Globus pallidus (tissue), 1 donor: ENCODE results near the gene COPS3.
A peak's percentile ranks its signal among the peaks of the same experiment; 100 is the strongest.

ENCODE experiments used
- DNase-seq: peaks from one replicate; pipeline ENCODE4 v3.0.0-alpha.2; 2015; ENCODE audit warnings: low spot score

Gene COPS3

DNA sequence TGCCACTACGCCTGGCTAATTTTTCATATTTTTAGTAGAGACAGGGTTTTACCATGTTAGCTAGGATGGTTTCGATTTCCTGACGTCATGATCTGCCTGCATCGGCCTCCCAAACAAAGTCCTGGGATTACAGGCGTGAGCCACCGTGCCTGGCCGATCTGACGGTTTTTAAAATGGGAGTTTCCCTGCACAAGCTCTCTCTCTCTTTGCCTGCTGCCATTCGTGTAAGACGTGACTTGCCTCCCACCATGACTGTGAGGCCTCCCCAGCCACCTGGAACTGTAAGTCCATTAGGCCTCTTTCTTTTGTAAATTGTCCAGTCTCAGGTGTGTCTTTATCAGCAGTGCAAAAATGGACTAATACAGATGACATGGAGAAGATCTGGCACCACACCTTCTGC is 39.4 kb downstream of the COPS3 start:
- no peak for DNase-seq

DNA sequence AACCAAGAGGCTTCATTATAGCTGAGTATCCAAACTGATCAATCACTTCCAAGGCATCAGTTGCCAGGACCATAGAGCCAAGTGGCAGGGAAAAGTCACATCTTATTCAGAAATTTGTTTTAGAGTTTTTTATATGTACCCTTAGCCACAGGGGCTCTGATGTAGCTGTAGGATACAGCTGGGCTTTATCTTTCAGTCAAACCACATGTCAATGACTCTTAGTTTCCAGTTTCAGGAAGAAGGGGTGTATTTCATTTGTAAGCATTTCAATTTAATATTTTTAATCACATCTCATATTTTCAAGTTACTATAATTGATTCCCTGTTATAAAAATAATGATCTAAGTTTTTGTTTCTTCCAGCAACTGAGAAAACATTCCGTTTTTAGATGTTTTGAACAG is 41.2 kb downstream of the COPS3 start:
- no peak for DNase-seq

DNA sequence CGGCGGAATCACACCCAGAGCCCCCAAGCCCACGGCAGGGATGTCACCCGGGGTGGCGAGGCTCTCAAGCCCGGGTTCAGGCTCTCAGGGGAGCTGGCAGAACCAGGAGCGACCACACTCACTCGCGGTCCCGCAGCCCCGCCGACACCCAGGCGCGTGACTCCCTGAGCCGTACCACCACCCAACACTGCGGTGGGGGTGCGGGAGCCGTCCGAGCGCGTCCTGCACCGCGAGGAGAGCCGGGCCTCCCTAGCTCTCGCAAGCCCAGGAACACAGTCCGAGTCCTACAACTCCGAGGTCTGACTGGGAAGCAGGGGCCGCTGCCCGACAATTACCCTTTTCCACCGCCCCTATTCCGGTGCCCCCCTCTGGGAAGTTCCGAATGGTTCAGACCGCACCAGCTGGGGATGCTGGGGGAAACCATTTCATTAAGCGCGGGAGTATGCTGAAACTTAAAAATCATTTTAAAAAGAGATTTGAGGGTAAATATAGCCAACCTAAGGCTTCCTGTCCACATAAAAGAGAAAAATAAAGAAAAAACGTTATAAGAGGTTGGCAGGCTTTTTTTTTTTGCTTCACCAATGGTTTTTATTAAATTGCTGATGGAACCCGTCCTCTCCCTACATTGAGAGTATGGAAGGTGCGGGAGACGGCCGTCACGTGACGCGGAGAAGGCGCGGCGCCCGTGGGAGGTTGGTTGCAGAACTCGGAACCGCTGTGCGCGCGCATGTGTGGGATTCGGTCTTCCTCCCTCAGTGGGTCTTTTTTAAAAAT is 43.8 kb downstream of the COPS3 start, which contains the start of gene FLCN:
Gene FLCN (minus strand): TSS at position 143 of the 774 bp plus-strand sequence. CDS start 9,031 bp downstream, outside the sequence.
- DNase-seq = peak; percentile 90

DNA sequence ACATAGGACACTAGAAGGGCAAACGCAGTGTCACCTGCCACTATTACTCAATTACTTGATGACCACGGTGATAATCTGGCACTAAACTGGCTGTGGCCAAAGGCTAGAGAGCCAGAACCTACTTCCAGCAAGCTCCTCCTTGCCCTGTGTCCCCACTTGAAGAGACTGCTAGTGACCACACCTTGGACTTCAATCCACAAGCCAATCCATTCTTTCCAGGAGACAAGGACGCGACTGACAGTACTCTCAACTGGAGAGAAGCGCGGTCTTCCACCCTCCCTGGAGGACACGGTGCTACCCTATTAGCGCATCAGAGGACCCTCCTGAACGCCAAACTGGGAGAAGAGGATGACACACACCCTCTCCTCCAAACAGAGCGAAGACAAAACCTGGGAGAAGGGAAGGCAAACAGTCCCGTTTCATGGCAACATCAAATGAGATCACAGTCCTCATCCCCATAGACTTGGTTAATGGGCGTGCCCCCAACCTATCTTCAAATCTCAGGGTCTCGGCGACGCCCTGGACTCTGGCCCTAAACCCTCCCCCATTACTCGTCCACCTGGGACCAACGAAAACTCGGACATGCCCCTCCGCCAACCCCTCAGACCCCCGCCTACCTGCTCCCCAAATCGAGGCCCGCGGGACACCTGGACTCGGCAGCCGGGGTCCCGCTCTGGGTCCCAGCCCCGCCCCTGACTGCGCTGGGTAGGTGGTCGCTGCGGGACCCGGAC is 44.6 kb downstream of the COPS3 start:
- peak; percentile 37 for DNase-seq

DNA sequence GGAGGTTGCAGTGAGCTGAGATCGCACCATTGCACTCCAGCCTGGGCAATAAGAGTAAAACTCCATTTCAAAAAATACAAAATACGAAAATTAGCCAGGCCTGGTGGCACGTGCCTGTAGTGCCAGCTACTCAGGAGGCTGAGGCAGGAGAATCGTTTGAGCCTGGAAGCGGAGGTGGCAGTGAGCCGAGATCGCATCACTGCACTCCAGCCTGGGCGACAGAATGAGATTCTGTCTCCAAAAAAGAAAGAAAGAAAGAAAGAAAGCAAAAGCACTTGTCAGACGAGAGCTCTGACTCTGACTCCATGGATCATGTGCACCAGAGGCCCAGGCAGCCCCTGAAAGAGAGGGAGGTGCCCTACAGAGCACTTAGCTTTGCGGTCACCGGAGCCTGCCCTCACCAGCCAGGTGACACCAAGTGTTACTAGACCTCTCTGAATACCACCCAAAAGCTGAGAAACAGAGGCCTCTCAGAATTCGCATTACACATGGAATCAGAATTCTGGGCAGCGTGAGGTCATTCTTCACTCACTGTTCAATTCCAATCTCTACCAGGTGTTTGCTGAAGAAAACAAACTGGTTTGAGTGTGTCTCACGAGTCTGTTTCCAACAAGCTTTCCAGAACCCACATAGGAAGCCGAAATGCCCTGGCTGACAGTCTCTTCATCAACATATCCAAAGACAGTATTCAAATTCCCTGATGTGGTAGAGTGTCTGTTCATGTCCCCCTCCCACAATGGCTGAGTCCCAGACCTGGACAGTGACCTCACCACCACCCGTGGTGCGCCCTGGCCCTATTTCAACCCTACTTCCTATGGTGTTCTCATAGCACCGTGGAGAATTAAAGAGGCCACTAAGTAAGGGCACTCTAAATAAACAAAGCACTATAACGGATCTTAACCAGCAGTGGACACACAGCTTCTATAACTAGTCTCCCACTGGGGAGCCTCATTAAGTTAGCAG is 45.6 kb downstream of the COPS3 start:
- peak; percentile 33 for DNase-seq

DNA sequence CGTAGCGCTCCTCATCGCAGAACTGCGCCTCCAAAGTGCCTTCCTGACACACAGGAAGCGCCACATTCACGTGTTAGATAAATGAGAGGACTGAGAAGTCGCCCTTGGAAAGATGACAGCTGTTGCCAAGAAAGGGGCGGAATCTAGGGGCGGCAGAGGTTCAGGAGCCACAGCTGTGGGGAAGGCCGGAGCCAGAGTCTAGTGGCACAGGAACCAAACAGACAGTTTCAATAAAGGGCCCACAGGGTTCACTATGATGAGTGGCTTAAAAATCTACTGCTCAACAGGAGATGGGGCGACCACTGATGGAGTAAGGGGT is 48.8 kb downstream of the COPS3 start:
- DNase-seq = no peak

DNA sequence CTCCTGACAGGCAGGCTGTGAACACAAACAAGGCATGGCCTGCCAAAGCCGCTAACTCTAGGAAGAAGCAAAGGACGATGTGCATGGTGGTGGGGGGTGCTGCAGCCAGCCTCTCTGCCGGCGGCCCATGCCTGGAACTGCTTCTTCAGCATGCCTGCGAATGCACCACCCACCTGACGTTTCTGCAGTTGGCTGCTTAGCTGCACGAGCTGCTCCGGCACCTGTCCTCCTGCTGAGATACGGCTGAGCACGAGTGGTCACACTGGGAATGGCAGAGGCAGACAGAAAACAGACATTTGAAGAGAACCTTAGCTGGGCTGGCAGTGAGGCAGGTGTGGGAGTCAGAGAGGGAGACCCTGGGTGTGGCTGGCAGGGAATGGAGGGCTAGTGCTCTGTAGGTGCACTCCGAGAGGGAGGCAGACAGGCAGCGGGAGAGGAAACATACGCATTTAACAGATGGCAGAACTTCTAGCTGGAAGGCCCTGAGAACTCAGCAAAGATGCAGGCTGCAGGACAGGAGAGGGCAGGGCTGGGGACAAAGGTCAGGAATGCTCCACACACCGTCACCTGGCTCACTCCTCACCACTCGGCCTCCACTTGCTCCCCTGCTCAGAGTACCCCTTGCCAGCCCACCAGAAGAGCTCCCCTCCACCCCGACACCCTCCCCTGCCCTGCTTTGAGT is 49.3 kb downstream of the COPS3 start:
- DNase-seq = no peak

DNA sequence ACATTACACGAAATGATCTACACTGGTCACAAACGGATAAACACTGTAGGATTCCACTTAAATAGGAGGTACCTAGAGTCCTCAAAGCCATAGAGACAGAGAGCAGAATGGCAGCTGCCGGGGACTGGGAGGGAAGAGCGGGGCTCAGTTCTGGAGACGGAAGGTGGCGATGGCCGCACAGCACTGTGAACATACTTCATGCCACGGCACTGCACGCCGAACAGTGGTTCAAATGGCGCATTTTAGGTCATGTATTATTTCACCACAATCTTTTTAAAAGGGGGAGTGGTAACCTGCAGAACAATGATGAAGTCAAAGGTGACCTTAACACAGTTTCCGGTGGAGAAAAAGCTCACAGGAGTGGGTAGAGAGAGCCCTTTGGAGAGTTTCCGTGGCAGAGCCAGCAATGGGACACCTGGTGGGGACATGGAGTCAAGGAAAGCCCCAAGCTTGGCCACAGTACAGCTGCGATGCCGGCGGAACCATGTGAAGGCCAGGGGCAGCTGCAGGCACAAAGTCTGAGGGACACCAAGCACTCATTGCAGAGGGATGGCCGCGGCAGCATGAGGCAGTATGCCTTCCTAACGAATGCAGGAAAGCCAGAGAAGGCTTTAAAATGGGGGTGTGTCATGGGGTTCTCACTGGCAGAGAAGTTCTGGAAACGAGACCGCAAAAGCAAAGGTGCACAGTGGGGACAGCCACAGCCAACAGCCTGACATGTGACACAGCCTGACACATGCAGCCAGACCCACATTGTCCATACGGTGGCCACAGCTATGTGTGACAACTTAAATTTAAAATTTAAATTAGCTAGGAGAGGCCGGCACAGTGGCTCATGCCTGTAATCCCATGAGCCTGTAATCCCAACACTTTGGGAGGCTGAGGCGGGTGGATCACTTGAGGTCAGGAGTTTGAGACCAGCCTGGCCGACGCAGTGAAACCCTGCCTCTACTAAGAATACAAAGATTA is 51.3 kb downstream of the COPS3 start:
- DNase-seq = no peak

DNA sequence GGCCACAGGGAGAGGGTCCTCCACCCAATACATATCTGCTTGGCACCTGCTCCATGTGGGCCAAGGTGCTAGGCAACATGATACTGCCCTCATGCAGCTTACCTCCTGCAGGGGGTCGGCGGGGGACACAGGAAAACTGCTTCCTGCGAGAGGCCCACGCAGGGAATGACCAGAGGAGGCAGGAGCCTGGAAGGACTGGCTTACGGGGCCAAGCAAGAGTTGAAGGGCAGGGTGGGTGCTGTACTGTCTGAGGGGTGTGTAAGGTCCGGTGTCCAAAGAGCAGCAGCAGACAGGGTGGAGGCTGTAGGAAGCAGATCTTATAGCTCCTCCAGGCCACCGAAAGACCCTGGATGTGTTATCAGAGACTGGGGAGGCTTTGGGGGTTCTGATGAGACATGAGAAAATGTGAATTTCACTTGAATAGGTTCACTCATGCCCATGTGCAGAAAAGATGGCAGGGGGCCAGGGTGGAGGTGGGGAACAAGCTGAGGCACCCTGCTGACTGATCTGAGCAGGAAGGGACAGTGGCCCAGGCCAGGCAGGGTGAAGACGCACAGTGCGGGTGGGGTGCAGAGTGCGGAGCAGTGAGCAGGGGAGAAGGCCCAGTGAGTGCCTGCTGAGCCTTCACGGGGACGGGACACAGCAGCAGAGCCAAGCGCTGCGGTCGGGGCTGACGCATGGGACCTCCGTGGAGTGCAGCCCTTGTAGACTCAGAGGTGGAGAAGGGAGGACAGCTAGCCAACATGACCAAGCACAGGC is 52.3 kb downstream of the COPS3 start:
- DNase-seq = no peak

DNA sequence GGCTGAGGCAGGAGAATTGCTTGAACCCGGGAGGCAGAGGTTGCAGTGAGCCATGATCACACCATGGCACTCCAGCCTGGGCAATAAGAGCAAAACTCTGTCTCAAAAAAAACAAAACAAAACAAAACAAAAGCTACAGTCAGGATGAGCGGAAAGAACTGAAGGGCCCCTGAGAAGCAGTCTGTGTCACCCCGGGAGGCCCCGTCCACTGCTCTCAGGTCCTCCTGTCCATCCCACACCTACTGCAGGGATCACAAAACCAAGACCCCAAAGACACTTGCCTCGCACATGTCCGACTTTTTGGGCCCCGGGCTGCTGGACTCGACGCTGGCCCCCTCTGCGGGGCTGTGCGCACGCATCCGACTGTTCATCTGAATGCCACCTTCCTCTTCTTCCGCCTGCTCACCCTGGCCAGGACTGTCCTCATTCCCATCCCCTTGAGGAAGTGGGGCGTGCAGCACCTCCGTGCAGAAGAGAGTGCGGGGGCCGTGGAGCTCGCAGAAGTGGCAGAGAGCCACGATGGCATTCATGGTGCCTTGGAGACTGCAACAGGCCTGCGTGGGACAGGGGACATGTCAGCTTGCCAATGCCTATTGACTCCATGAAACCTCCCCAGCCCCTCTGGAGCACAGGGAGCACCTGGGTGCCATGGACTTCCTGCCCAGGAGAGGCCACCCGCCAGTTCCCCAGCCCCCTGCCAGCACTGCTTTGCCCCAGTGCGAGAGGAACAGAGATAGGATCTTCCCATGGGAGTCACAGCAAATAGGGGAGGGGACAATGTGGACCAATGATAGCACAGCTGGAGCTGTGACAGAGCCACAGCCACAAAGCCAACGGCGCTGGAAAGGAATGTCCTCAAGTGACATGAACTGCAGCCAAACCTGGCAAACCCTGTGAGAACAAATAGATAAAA is 53.2 kb downstream of the COPS3 start:
- no peak for DNase-seq

DNA sequence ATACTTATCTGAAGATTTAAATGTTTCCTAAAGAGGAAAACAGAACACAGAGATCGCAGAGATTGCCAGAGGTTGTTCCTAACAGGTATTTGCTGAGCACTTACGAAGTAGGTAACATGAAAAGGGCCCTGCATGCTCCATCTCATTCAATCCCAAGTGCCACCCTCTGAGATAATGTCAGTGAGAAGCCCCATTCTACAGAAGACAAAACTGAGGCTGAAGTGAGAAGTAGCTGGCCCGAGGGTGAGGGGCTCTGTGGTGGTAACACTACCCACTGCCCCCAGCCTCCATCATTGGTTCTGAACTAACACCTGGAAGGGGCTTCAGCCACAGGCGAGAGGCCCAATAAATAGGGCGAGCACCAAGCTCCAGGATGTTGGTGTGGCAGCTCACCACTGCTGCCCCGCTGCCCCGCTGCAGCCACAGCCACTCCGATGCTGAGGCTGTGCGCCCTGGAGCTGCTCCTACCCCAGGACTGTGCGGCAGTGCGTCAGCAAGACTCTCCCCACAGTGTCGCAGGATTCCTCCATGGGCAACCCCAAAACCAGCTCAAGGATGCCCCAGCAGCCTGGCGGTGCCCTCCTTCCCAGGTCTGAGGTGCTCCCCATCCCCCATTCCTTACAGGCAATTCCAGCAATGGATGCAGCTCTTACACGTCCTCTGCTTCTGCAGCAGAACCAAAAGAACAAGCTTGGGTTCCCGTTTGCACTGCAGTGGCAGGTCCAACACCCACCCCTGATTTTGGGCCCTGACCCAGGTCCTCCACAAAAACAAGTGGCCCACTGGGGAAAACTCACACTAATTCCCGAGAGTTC is 54.4 kb downstream of the COPS3 start:
- DNase-seq = no peak

DNA sequence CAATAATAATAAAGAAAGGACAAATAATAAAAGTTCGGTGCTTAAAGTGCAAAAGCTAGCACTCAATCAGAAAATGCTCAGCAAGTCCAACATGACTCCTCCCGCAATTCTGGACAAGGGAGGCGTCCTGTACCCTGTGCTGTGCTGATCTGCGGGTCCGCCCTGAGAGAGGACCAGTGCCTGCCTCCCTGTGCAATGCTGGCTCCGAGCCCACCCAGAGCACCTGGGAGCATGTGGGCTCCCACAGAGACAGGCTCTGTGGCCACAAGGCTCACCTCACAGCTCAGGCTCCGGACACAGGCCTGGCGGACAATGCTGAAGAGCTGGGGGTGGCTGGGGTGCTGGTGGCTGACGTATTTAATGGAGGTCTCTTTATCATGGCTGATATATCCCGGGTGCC is 55.1 kb downstream of the COPS3 start:
- no peak for DNase-seq

DNA sequence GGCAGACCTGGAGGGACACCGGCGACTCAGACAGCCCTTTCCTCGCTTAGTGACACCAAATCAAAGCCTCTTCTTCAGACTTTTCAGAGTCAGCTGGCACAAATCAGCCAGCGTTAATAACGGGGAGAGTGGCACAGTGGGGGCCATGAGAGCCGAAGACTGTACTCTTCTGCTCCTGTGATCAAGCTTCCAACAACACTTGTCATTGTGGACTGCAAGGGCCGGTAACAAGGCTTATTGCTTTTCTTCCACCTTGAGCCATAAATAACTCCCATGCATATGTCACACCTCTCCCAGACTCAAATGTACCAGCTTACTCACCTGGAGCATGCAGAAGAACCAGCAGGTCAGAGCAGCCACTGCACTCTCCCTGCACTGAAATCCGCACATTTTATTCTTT is 56.9 kb downstream of the COPS3 start:
- no peak for DNase-seq

DNA sequence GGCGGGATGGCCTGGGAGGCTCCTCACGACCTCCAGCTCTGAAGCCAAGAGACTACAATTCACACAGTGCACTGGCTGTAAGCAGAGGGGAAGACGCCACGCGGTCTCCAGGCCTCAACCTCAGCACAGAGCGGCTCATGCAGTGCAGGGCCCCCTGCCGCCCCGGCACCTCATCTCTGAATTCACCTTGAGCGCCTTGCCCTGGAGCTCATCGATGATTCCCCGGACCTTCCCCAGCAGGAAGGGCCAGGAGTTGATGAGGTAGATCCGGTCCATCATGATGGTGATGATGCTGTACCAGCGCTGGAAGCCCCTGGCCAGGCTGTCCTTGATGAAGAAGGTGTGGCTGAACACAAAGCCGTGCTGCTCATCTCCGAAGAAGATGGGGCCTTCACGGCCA is 57.3 kb downstream of the COPS3 start:
- no peak for DNase-seq

DNA sequence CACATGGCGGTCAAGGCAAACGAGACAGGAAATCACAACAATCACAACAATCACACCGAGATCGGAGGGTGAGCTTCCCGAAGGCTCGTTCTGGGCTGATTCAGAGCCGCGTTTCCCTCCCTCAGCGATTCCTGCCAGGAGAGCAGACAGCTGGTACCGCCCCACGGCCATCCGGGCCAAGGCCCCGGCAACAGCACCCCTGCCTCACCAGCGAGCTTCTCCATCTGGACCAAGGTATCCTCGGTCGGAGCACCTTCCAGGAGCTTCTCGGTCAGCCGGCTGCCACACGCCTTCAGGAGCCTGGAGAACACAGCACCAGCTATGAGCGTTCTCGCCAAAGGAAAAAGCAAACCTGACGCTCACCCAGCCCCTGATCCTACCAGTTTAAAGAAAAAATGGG is 59.7 kb downstream of the COPS3 start:
- no peak for DNase-seq

DNA sequence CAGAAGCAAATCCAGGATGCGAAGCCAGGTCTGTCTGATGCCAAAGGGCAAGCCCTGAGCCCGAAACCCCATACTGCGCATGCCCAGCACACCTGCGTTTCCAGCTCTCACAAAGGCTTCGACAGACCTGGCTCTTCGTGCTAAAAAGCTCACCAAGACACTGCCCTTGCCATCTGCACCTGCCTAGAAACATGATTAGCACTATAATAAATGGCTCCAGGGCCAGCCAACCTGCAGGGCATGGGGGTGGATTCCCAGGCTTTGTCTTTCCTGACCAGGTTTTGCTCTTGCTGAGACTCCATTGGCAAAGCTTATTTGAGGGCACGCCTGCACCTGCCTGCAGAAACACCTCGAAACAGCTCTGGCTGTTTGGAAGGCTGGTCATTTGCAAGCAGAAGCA is 60.5 kb downstream of the COPS3 start:
- no peak for DNase-seq

DNA sequence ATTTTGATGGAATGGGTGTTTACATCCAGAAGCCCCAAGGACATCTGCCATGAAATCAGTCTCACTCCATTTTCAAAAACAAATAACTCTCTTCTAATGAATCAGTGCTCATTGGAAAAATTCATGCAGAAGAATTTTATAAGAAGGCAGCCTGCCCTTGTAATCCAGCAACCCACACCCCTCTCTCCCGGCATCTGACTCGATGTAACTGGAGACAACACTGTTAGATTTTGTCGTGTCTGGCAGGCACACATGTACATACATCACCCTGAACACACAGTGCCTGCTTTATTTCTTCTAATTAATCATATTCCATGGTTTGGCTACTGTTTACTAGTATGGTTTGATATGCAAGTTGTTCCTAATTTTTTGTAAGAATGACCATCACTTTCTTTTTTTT is 63.1 kb downstream of the COPS3 start:
- no peak for DNase-seq

DNA sequence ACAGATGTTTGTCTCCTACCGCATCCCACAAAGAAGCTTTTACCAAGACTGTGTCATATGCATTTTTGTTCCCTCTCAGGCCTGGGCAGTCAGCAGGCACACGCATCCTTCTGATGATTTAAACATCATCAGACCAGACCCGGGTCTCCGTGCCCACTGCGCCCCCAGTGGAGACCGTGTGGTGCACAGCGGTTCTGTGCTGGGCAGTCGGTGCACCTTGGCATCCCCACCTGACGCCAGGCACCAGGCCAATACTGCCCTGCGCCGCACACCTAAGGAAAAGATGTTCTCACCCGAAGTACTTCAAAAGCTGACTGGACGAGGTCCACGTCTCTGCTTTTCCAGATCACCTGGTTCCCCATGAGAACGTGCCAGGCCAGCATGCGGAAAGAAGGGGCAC is 64.3 kb downstream of the COPS3 start:
- no peak for DNase-seq
